Loucy (cell line): ENCODE data around the gene SNX19.

Experiments
- CTCF ChIP-seq: fragments of 200-600 bp; sonication (generic); conservative IDR thresholded peaks from 2 replicates; pipeline ENCODE4 v1.5.1; 2014; ENCODE audit warnings: mild to moderate bottlenecking, antibody characterized with exemption, low read length
- EZH2phosphoT487 ChIP-seq: fragments of 200-600 bp; IDR thresholded peaks from 2 replicates; pipeline ENCODE4 v1.6.1; 2018; ENCODE audit warnings: antibody characterized with exemption, mild to moderate bottlenecking, moderate library complexity, borderline replicate concordance

GRCh38 chr11:130947481-130947880, 31.2 kb upstream of the SNX19 start:
- TF ChIP-seq EZH2phosphoT487 (no peak), CTCF (no peak)
